T-helper 17 cell (primary cell): ENCODE data around the gene TRAPPC6A. TPM values are rescaled to one million over a fixed set of nuclear protein-coding genes. Genes with fewer than 3 reads are reported as not detected.
A peak's percentile ranks its signal among the peaks of the same experiment; 100 is the strongest.

Experiments
- ATAC-seq: fragments of 150-1000 bp; cut with Tn5 transposase; 2 replicates; pipeline ENCODE4 v1.10.0; 2021; ENCODE audit warnings: mild to moderate bottlenecking, moderate library complexity
- DNase-seq, 3 donors: peaks; one replicate each; pipeline versions ENCODE4 v3.0.0 to v3.0.0-alpha.2; 2020 to 2021
- H3K9me3 ChIP-seq: one replicate; pipeline ENCODE4 v1.7.0; 2013; ENCODE audit warnings: low read length, mild to moderate bottlenecking; ENCODE audit not compliant: control insufficient read depth, poor library complexity, severe bottlenecking
- H3K27ac Mint-ChIP-seq: one replicate; pipeline ENCODE4 v1.8.0; 2022; ENCODE audit warnings: mild to moderate bottlenecking, moderate library complexity, mixed read lengths
- H3K27me3 Mint-ChIP-seq: one replicate; pipeline ENCODE4 v1.8.0; 2022; ENCODE audit warnings: mixed read lengths
- H3K36me3 Mint-ChIP-seq: one replicate; pipeline ENCODE4 v1.8.0; 2022; ENCODE audit warnings: low read depth, mixed read lengths
- H3K4me1 Mint-ChIP-seq: one replicate; pipeline ENCODE4 v1.8.0; 2022; ENCODE audit warnings: mild to moderate bottlenecking, mixed read lengths
- H3K4me3 Mint-ChIP-seq: one replicate; pipeline ENCODE4 v1.8.0; 2022; ENCODE audit warnings: mild to moderate bottlenecking, moderate library complexity, mixed read lengths
- total RNA-seq, 4 donors: library from RNA in 2 of 4; stranded (reverse) in 2 of 4; gene quantifications; one replicate each; pipeline ENCODE4 v1.2.3 and lab custom pipeline; 2022 to 2026

TRAPPC6A gene
- total RNA-seq, 2 donors from 2014 or later, result 47.5 to 61.2 TPM

DNA sequence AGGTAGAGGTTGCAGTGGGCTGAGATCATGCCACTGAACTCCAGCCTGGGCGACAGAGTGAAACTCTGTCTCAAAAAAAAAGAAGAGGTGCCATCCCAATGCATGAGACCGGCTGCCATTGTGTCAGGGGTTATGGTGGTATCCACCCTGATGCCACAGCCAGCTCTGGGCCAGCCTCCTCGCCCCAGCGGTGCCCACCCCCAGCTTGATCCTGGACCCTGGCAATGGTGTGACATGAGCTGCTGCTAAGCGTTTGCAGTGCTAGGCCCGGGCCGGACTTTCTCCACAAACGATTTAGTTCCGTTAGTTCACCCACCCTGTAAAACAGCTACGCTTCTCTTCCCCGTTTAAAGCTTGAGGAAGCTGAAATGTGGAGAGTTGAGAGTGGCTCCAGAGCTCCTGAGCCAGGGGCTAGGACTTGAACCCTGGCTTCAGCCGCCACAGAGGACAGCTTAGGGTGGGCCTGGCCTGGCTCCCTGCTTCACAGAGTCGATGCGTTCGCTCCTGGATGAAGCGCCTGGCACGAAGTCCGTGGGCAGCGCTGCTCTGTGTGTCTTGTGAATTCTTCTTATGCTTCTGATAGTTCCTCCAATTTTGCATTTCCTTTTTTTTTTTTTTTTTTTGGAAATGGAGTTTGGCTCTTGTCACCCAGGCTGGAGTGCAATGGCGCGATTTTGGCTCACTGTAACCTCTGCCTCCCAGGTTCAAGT is 42.7 kb downstream of the TRAPPC6A start:
- Mint-ChIP-seq H3K36me3 (no peaks in the 10 kb centered on the region), H3K4me1 (peaks cover 16% of the 10 kb centered on the region), H3K27me3 (no peaks in the 10 kb centered on the region), H3K4me3 (no peak overlapping the region), H3K27ac (no peak overlapping the region)
- DNase-seq (no peak), ATAC-seq (no peak)
- no peaks in the 10 kb centered on the region for H3K9me3 ChIP-seq

GRCh38 chr19:45133661-45134060 is 44.4 kb downstream of the TRAPPC6A start:
- no peak for DNase-seq
- Mint-ChIP-seq H3K4me1 (peaks cover 15% of the 10 kb centered on the region), H3K36me3 (no peaks in the 10 kb centered on the region), H3K27me3 (no peaks in the 10 kb centered on the region), H3K4me3 (no peak overlapping the region), H3K27ac (no peak overlapping the region)
- no peak for ATAC-seq
- no peaks in the 10 kb centered on the region for H3K9me3 ChIP-seq

GRCh38 chr19:45130888-45131615 is 47.0 kb downstream of the TRAPPC6A start:
- H3K4me1 Mint-ChIP-seq, result peaks cover 8% of the 10 kb centered on the region
- no peaks in the 10 kb centered on the region for H3K36me3 Mint-ChIP-seq
- no peak overlapping the region for H3K4me3 Mint-ChIP-seq
- DNase-seq, result no peak
- H3K27me3 Mint-ChIP-seq, result no peaks in the 10 kb centered on the region
- ATAC-seq, result no peak
- no peak overlapping the region for H3K27ac Mint-ChIP-seq
- no peaks in the 10 kb centered on the region for H3K9me3 ChIP-seq

- no peak for DNase-seq
- Mint-ChIP-seq H3K27ac (no peak overlapping the region), H3K4me3 (no peak overlapping the region), H3K36me3 (no peaks in the 10 kb centered on the region), H3K27me3 (no peaks in the 10 kb centered on the region), H3K4me1 (peaks cover 11% of the 10 kb centered on the region)
- ATAC-seq, result no peak
- H3K9me3 ChIP-seq, result no peaks in the 10 kb centered on the region
Measured at GRCh38 chr19:45130236-45130635, 47.8 kb downstream of the TRAPPC6A start.

GRCh38 chr19:45128806-45129205 is 49.2 kb downstream of the TRAPPC6A start:
- Mint-ChIP-seq H3K36me3 (no peaks in the 10 kb centered on the region), H3K4me3 (peak overlapping the region; percentile 12), H3K27me3 (no peaks in the 10 kb centered on the region), H3K4me1 (peaks cover 10% of the 10 kb centered on the region), H3K27ac (no peak overlapping the region)
- ATAC-seq (no peak), DNase-seq (no peak)
- H3K9me3 ChIP-seq, result no peaks in the 10 kb centered on the region

- ATAC-seq (no peak), DNase-seq (no peak)
- H3K4me3 Mint-ChIP-seq, result no peak overlapping the region
- H3K27ac Mint-ChIP-seq, result no peak overlapping the region
- peaks cover 11% of the 10 kb centered on the region for H3K4me1 Mint-ChIP-seq
- no peaks in the 10 kb centered on the region for H3K9me3 ChIP-seq
- no peaks in the 10 kb centered on the region for H3K27me3 Mint-ChIP-seq
- H3K36me3 Mint-ChIP-seq, result no peaks in the 10 kb centered on the region
Measured at GRCh38 chr19:45128146-45128545, 49.9 kb downstream of the TRAPPC6A start.

GRCh38 chr19:45126654-45127053 is 51.4 kb downstream of the TRAPPC6A start:
- no peak for DNase-seq
- Mint-ChIP-seq H3K27ac (no peak overlapping the region), H3K36me3 (no peaks in the 10 kb centered on the region), H3K27me3 (no peaks in the 10 kb centered on the region), H3K4me3 (no peak overlapping the region), H3K4me1 (peaks cover 14% of the 10 kb centered on the region)
- H3K9me3 ChIP-seq, result no peaks in the 10 kb centered on the region
- no peak for ATAC-seq

GRCh38 chr19:45125975-45126493 is 52.0 kb downstream of the TRAPPC6A start:
- Mint-ChIP-seq H3K4me1 (peaks cover 18% of the 10 kb centered on the region), H3K4me3 (no peak overlapping the region), H3K27ac (no peak overlapping the region), H3K36me3 (no peaks in the 10 kb centered on the region), H3K27me3 (no peaks in the 10 kb centered on the region)
- DNase-seq, result peak; percentile 26 to 55 (median 28)
- peak; percentile 94 for ATAC-seq
- no peaks in the 10 kb centered on the region for H3K9me3 ChIP-seq

DNA sequence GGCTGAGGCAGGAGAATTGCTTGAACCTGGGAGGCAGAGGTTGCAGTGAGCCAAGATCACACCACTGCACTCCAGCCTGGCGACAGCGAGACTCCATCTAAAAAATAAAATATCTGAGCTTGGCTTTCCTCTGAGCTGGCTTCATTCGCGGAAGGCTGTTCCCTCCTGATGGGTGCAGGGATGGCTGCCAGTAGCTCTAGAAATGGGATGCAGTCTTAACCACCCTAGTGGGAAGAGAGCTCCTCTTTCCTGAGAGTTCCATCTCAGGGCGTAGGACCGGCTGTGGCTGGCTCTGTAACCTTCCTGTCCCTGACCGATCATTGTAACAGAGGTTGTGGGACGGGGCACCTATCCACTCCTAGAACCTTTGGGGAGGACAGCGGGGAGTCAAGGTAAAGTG is 52.7 kb downstream of the TRAPPC6A start:
- H3K9me3 ChIP-seq, result no peaks in the 10 kb centered on the region
- Mint-ChIP-seq H3K27ac (no peak overlapping the region), H3K27me3 (no peaks in the 10 kb centered on the region), H3K4me1 (peaks cover 22% of the 10 kb centered on the region), H3K4me3 (no peak overlapping the region), H3K36me3 (no peaks in the 10 kb centered on the region)
- ATAC-seq (no peak), DNase-seq (no peak)

DNA sequence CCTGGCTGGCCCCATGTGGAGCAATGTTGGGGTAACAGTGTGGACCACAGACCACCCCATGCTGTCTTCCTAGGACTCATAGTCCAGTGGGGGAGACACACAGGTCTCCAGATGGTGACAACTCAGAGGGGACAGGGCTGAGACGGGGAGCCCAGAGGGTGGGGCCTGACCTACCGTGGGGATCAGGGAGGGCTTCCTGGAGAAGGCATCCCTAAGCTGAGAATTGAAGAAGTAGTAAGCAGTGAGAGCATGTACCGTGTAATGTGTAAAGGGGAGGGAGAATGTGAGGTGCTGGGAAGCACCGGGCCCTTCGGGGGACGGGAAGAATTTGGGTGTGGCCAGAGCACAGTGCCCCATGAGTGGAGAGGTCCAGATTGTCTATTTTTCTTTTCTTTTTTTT is 54.0 kb downstream of the TRAPPC6A start:
- H3K27ac Mint-ChIP-seq, result peak overlapping the region; percentile 19

DNA sequence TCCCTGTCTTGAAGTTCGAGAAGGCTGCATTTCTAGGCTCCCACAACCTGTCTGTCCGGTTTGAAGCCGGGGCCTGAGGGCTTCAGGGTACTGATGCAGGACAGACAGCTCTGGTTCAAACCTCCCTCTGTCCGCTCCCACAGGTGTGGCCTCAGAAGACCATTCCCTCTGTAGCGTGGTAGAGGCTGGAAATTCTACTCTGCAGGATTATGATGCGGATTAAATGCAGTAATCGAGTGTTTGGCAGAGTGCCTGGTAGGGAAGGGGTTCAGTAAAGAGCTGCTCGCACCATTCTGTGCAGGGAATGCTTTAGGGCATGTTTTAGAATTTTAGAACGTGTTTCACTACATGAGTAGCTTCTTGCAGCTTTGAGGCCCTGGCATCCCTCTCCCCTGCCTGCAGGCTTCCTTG is 54.6 kb downstream of the TRAPPC6A start:
- H3K4me1 Mint-ChIP-seq, result peaks cover 32% of the 10 kb centered on the region
- peak overlapping the region; percentile 19 for H3K27ac Mint-ChIP-seq
- no peaks in the 10 kb centered on the region for H3K27me3 Mint-ChIP-seq
- H3K4me3 Mint-ChIP-seq, result no peak overlapping the region
- DNase-seq, result no peak
- no peaks in the 10 kb centered on the region for H3K9me3 ChIP-seq
- H3K36me3 Mint-ChIP-seq, result no peaks in the 10 kb centered on the region
- ATAC-seq, result no peak

More for the DNA sequence above, 54.0 kb downstream of the TRAPPC6A start:
- Mint-ChIP-seq H3K4me1 (peaks cover 27% of the 10 kb centered on the region), H3K36me3 (no peaks in the 10 kb centered on the region), H3K4me3 (no peak overlapping the region), H3K27me3 (no peaks in the 10 kb centered on the region)
- no peak for ATAC-seq
- H3K9me3 ChIP-seq, result no peaks in the 10 kb centered on the region
- DNase-seq, result no peak

GRCh38 chr19:45122832-45123231 is 55.2 kb downstream of the TRAPPC6A start:
- H3K9me3 ChIP-seq, result no peaks in the 10 kb centered on the region
- Mint-ChIP-seq H3K27me3 (no peaks in the 10 kb centered on the region), H3K4me3 (no peak overlapping the region), H3K27ac (peak overlapping the region; percentile 69), H3K4me1 (peaks cover 34% of the 10 kb centered on the region), H3K36me3 (no peaks in the 10 kb centered on the region)
- ATAC-seq, result no peak
- DNase-seq, result no peak

- peaks cover 41% of the 10 kb centered on the region for H3K4me1 Mint-ChIP-seq
- ATAC-seq, result no peak
Measured at GRCh38 chr19:45121827-45122345, 56.2 kb downstream of the TRAPPC6A start.

More at GRCh38 chr19:45121827-45122345, 56.2 kb downstream of the TRAPPC6A start:
- no peak overlapping the region for H3K4me3 Mint-ChIP-seq
- peak overlapping the region; percentile 69 for H3K27ac Mint-ChIP-seq
- no peak for DNase-seq
- no peaks in the 10 kb centered on the region for H3K27me3 Mint-ChIP-seq
- no peaks in the 10 kb centered on the region for H3K36me3 Mint-ChIP-seq
- no peaks in the 10 kb centered on the region for H3K9me3 ChIP-seq
